KMS-11 (cell line): ENCODE measurements around the gene EGR2.

ENCODE experiments used
- H2AFZ ChIP-seq: fragments of 200-600 bp; sonication (generic); 2 replicates; pipeline ENCODE4 v1.6.1; 2016; ENCODE audit warnings: antibody characterized with exemption, mixed run types, low read depth
- H3K27ac ChIP-seq: fragments of 200-600 bp; sonication (generic); 2 replicates; pipeline ENCODE4 v1.6.1; 2016; ENCODE audit warnings: mild to moderate bottlenecking, mixed run types
- H3K27me3 ChIP-seq: fragments of 200-600 bp; sonication (generic); 2 replicates; pipeline ENCODE4 v1.6.1; 2017; ENCODE audit warnings: mild to moderate bottlenecking, low read depth, mixed run types, moderate library complexity; ENCODE audit not compliant: insufficient read depth
- H3K36me3 ChIP-seq: fragments of 200-600 bp; sonication (generic); 2 replicates; pipeline ENCODE4 v1.6.1; 2017; ENCODE audit warnings: mild to moderate bottlenecking, mixed run types; ENCODE audit not compliant: insufficient read depth
- H3K4me1 ChIP-seq: fragments of 200-600 bp; sonication (generic); 2 replicates; pipeline ENCODE4 v1.6.1; 2016; ENCODE audit warnings: mild to moderate bottlenecking, low read depth, mixed run types; ENCODE audit not compliant: poor library complexity, severe bottlenecking
- H3K4me2 ChIP-seq: fragments of 200-600 bp; sonication (generic); 2 replicates; pipeline ENCODE4 v1.7.0; 2016; ENCODE audit warnings: mild to moderate bottlenecking, mixed run types
- H3K4me3 ChIP-seq: fragments of 200-600 bp; sonication (generic); IDR thresholded peaks from 2 replicates; pipeline ENCODE4 v1.6.1; 2017; ENCODE audit warnings: low read depth, low read length, mixed read lengths; ENCODE audit not compliant: insufficient read depth
- H3K79me2 ChIP-seq: fragments of 200-600 bp; sonication (generic); 2 replicates; pipeline ENCODE4 v1.6.1; 2016; ENCODE audit warnings: low read depth, mixed run types; ENCODE audit not compliant: insufficient read depth
- H3K9ac ChIP-seq: fragments of 200-600 bp; sonication (generic); 2 replicates; pipeline ENCODE4 v1.6.1; 2016; ENCODE audit warnings: mild to moderate bottlenecking, mixed run types
- H4K20me1 ChIP-seq: fragments of 200-600 bp; sonication (generic); 2 replicates; pipeline ENCODE4 v1.6.1; 2016; ENCODE audit warnings: mild to moderate bottlenecking, mixed run types; ENCODE audit not compliant: insufficient read depth
- CTCF ChIP-seq: fragments of 200-600 bp; sonication (generic); conservative IDR thresholded peaks from 2 replicates; pipeline ENCODE4 v1.6.1; 2017; ENCODE audit warnings: low read depth, mild to moderate bottlenecking, antibody characterized with exemption, low read length, moderate library complexity, mixed read lengths

EGR2 gene

GRCh38 chr10:62851442-62851841 is 35.3 kb upstream of the EGR2 start:
- Histone ChIP-seq H3K4me1 (no peaks in the 10 kb centered on the region), H4K20me1 (no peaks in the 10 kb centered on the region), H3K27ac (no peak overlapping the region), H3K79me2 (no peaks in the 10 kb centered on the region), H3K4me3 (no peak overlapping the region), H3K9ac (no peak overlapping the region), H3K4me2 (no peak overlapping the region), H2AFZ (no peak overlapping the region), H3K27me3 (no peaks in the 10 kb centered on the region), H3K36me3 (no peaks in the 10 kb centered on the region)
- TF ChIP-seq CTCF, result peak; percentile 54

GRCh38 chr10:62850646-62851045 is 34.5 kb upstream of the EGR2 start:
- no peak overlapping the region for H2AFZ ChIP-seq
- H3K36me3 ChIP-seq, result no peaks in the 10 kb centered on the region
- H3K4me3 ChIP-seq, result no peak overlapping the region
- H4K20me1 ChIP-seq, result no peaks in the 10 kb centered on the region
- no peaks in the 10 kb centered on the region for H3K27me3 ChIP-seq
- H3K79me2 ChIP-seq, result no peaks in the 10 kb centered on the region
- H3K9ac ChIP-seq, result no peak overlapping the region
- no peaks in the 10 kb centered on the region for H3K4me1 ChIP-seq
- no peak for TF ChIP-seq CTCF
- no peak overlapping the region for H3K4me2 ChIP-seq
- no peak overlapping the region for H3K27ac ChIP-seq

DNA sequence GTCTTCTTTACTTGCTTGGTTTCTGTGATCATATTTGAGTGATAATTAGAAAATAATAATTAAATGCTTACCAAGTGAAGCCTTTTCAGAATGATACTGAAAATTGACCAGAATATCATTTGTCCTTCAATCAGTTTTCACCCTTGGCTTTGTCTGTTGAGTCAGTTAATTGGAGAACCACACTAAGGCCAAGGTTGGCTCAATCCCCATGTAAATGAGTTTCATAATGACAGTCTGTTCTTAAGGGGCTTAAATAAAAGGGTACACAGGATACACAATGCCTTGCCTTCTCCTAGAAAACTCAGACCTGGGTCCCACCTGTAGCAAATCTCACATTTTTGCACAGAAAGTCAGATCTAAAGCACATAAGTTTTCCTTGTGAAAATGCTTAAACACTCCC is 31.3 kb upstream of the EGR2 start:
- Histone ChIP-seq H3K4me1 (no peaks in the 10 kb centered on the region), H3K9ac (no peak overlapping the region), H3K27me3 (no peaks in the 10 kb centered on the region), H3K27ac (no peak overlapping the region), H3K79me2 (no peaks in the 10 kb centered on the region), H2AFZ (no peak overlapping the region), H3K4me3 (no peak overlapping the region), H4K20me1 (no peaks in the 10 kb centered on the region), H3K4me2 (no peak overlapping the region), H3K36me3 (no peaks in the 10 kb centered on the region)
- no peak for TF ChIP-seq CTCF

DNA sequence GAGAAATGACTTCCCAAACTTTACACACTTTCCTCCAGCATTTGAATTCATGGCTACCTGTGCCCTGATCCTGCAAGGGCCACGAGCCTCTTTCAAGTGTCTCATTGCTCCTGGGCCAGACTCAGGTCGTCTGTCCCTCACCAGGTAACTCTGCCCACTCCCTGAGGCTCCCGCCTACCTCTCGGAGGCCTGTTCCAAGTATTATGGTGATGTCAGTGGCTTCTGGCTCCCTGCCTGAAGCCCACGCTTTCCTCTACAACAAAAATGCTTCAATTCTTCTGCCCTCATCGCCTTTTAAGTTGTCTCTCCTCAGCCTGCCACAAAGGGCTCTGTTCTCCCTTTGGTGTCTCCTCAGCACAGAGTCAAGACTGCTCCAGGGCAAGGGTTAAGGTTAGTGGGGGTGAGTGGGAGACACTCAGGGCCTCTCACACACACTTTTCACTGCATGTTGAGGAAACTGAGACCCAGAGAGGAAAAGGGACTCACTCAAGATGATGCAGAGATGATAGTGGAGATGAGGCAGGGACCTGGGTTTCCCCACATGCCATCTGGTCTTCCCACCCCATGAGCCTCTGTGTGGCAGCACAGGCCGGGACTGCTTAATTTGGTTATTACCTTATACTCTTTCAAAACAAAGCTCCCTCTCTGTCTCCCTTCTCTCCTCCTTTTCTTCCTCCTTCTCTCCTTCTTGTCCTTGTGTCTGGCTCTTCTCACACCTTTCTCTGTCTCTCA is 28.3 kb upstream of the EGR2 start:
- H2AFZ ChIP-seq, result no peak overlapping the region
- no peak for TF ChIP-seq CTCF
- H3K9ac ChIP-seq, result no peak overlapping the region
- no peaks in the 10 kb centered on the region for H4K20me1 ChIP-seq
- no peaks in the 10 kb centered on the region for H3K36me3 ChIP-seq
- H3K4me3 ChIP-seq, result no peak overlapping the region
- H3K4me1 ChIP-seq, result no peaks in the 10 kb centered on the region
- no peak overlapping the region for H3K4me2 ChIP-seq
- no peaks in the 10 kb centered on the region for H3K27me3 ChIP-seq
- no peak overlapping the region for H3K27ac ChIP-seq
- no peaks in the 10 kb centered on the region for H3K79me2 ChIP-seq
